HepG2 (cell line): ENCODE measurements around the gene SFTA2. TPM values are rescaled to one million over a fixed set of nuclear protein-coding genes. Genes with fewer than 3 reads are reported as not detected.

Experiments used
- BRF2 ChIP-seq: sonication (generic); formaldehyde crosslinking; IDR thresholded peaks from 2 replicates; pipeline ENCODE4 v1.8.1; 2022; ENCODE audit warnings: mild to moderate bottlenecking, missing genetic modification reagents
- CREM ChIP-seq, 2 experiments: sonication (generic) in 1 of 2; formaldehyde crosslinking in 1 of 2; IDR thresholded peaks; 2 replicates each; pipeline versions ENCODE4 v1.4.0 to v1.6.1; 2016 to 2020; ENCODE audit warnings: antibody characterized with exemption in 1 of 2, mild to moderate bottlenecking in 1 of 2, missing genetic modification reagents in 1 of 2
- FOSL2 ChIP-seq: sonication (generic); formaldehyde crosslinking; IDR thresholded peaks from 2 replicates; pipeline ENCODE4 v1.4.0; 2020; ENCODE audit warnings: missing genetic modification reagents
- MXI1 ChIP-seq: IDR thresholded peaks from 3 replicates; pipeline ENCODE4 v1.6.1; 2012; ENCODE audit warnings: low read depth, low read length, inconsistent platforms, borderline replicate concordance
- NFRKB ChIP-seq: fragments of 450-650 bp; IDR thresholded peaks from 2 replicates; pipeline ENCODE4 v1.6.1; 2017
- NRL ChIP-seq: sonication (generic); formaldehyde crosslinking; IDR thresholded peaks from 2 replicates; pipeline ENCODE4 v1.5.0; 2020; ENCODE audit warnings: missing genetic modification reagents, mild to moderate bottlenecking, moderate library complexity, borderline replicate concordance
- PAWR ChIP-seq: sonication (generic); formaldehyde crosslinking; IDR thresholded peaks from 2 replicates; pipeline ENCODE4 v1.4.0; 2020; ENCODE audit warnings: missing genetic modification reagents, mild to moderate bottlenecking, borderline replicate concordance
- SNAPC4 ChIP-seq: sonication (generic); formaldehyde crosslinking; IDR thresholded peaks from 2 replicates; pipeline ENCODE4 v1.4.0; 2020; ENCODE audit warnings: mild to moderate bottlenecking, missing genetic modification reagents
- ZBTB42 ChIP-seq: sonication (generic); formaldehyde crosslinking; IDR thresholded peaks from 2 replicates; pipeline ENCODE4 v1.5.0; 2020; ENCODE audit warnings: mild to moderate bottlenecking, missing genetic modification reagents
- ZNF280D ChIP-seq: sonication (generic); formaldehyde crosslinking; IDR thresholded peaks from 2 replicates; pipeline ENCODE4 v1.5.1; 2020; ENCODE audit warnings: mild to moderate bottlenecking, missing genetic modification reagents
- ZNF350 ChIP-seq: sonication (generic); formaldehyde crosslinking; IDR thresholded peaks from 2 replicates; pipeline ENCODE4 v1.4.0; 2020; ENCODE audit warnings: mild to moderate bottlenecking, low read depth, missing genetic modification reagents, borderline replicate concordance
- ZNF432 ChIP-seq: sonication (generic); formaldehyde crosslinking; IDR thresholded peaks from 2 replicates; pipeline ENCODE4 v1.5.0; 2020; ENCODE audit warnings: missing genetic modification reagents, mild to moderate bottlenecking, borderline replicate concordance
- ZNF761 ChIP-seq: sonication (generic); formaldehyde crosslinking; conservative IDR thresholded peaks from 2 replicates; pipeline ENCODE4 v1.4.0; 2020; ENCODE audit warnings: mild to moderate bottlenecking, missing genetic modification reagents
- polyA plus RNA-seq, 8 experiments: library from polyadenylated mRNA; depleted of rRNA in 3 of 8; stranded (reverse) in 7 of 8; unstranded in 1 of 8; fragments of >200 nt; fragmentation: Illumina TruSeq in 4 of 8; extraction: Trizol in 4 of 8; gene quantifications; 2 replicates each; pipeline versions ENCODE4 v1.2.1 to v1.2.3, GENCODE V29; 2011 to 2016; ENCODE audit warnings: low read depth in 4 of 8, missing spikeins in 1 of 8, mixed read lengths in 1 of 8; ENCODE audit not compliant: insufficient read depth in 1 of 8
- total RNA-seq, 5 experiments: library from RNA; depleted of rRNA; stranded (reverse); fragments of >200 nt; fragmentation: Illumina TruSeq; extraction: Trizol; gene quantifications; 2 replicates each; pipeline ENCODE4 v1.2.3, GENCODE V29; 2016; ENCODE audit warnings: low read depth in 1 of 5

SFTA2 gene
- total and polyA plus RNA-seq, 2 of the 13 experiments (the other 11 are each of a cell fraction or from before 2014, with no cell fraction given), result not detected

GRCh38 chr6:30884521-30885480, 47.2 kb downstream of the SFTA2 start (continued):
- TF ChIP-seq SNAPC4 (0 out of 2 replicates have a peak, but pooled peaks have one; percentile 49), BRF2 (no peak), ZBTB42 (CRISPR knock-in tag) (no peak), ZNF350 (CRISPR knock-in tag) (no peak; the same call in 1 of the 2 replicates), FOSL2 (CRISPR knock-in tag) (0 out of 2 replicates have a peak, but pooled peaks have one; percentile 14), MXI1 (peak; percentile 7; the same call in 1 of the 3 replicates), CREM (IDR thresholded peaks at IDR 0.05) (no peak), CREM (CRISPR knock-in tag; IDR thresholded peaks at IDR 0.05) (no peak), NRL (CRISPR knock-in tag) (0 out of 2 replicates have a peak, but pooled peaks have one; percentile 60), ZNF280D (CRISPR knock-in tag) (no peak), NFRKB (no peak), PAWR (CRISPR knock-in tag) (peak; percentile 85; the same call in 1 of the 2 replicates), ZNF432 (CRISPR knock-in tag) (no peak), ZNF761 (CRISPR knock-in tag) (peak; percentile 58; the same call in 1 of the 2 replicates)
